Islet precursor cell (in vitro differentiated cells): Measurements from ENCODE around the gene CD200.
"Not testable (repeated sequence)": the region's sequence is repeated elsewhere in the genome, so short reads cannot be mapped to it uniquely, and the experiment has no call there.

Experiments
- DNase-seq: peaks from one replicate; pipeline ENCODE4 v3.0.0-alpha.2; 2018

CD200 gene

GRCh38 chr3:112362221-112362620 lies 29.3 kb downstream of the CD200 start:
- DNase-seq, result no peak

GRCh38 chr3:112364291-112364690 lies 31.3 kb downstream of the CD200 start:
- no peak for DNase-seq

GRCh38 chr3:112365035-112365434 lies 32.1 kb downstream of the CD200 start:
- no peak for DNase-seq

GRCh38 chr3:112365636-112366035 lies 32.7 kb downstream of the CD200 start:
- DNase-seq, result peak; percentile 65

GRCh38 chr3:112366522-112366921 lies 33.6 kb downstream of the CD200 start:
- DNase-seq, result no peak

- no peak for DNase-seq
Observed at GRCh38 chr3:112371569-112371968, 38.6 kb downstream of the CD200 start.

GRCh38 chr3:112372396-112372795 lies 39.4 kb downstream of the CD200 start:
- no peak for DNase-seq

- DNase-seq, result no peak
Observed at GRCh38 chr3:112373476-112373875, 40.5 kb downstream of the CD200 start.

- DNase-seq, result no peak
Observed at GRCh38 chr3:112373924-112374323, 41.0 kb downstream of the CD200 start.

- no peak for DNase-seq
Observed at GRCh38 chr3:112374333-112374734, 41.4 kb downstream of the CD200 start.

- DNase-seq, result no peak
Observed at GRCh38 chr3:112375117-112375516, 42.2 kb downstream of the CD200 start.

- no peak for DNase-seq
Observed at GRCh38 chr3:112376241-112376911, 43.4 kb downstream of the CD200 start.

- no peak for DNase-seq
Observed at GRCh38 chr3:112376992-112377391, 44.0 kb downstream of the CD200 start.

- no peak for DNase-seq
Observed at GRCh38 chr3:112377568-112378071, 44.7 kb downstream of the CD200 start.

- DNase-seq, result not testable (repeated sequence)
Observed at GRCh38 chr3:112378347-112378746, 45.4 kb downstream of the CD200 start.

GRCh38 chr3:112379020-112379690 lies 46.2 kb downstream of the CD200 start:
- DNase-seq, result no peak

GRCh38 chr3:112381673-112382542 lies 49.0 kb downstream of the CD200 start:
- DNase-seq, result no peak

GRCh38 chr3:112382543-112383160 lies 49.7 kb downstream of the CD200 start:
- DNase-seq, result no peak

GRCh38 chr3:112384769-112385168 lies 51.8 kb downstream of the CD200 start:
- DNase-seq, result no peak

GRCh38 chr3:112388972-112389371 lies 56.0 kb downstream of the CD200 start:
- no peak for DNase-seq

- no peak for DNase-seq
Observed at GRCh38 chr3:112389961-112390360, 57.0 kb downstream of the CD200 start.

GRCh38 chr3:112390783-112391641 lies 58.1 kb downstream of the CD200 start:
- DNase-seq, result peak; percentile 90
